ENCODE data around the gene FOXO6. TPM values are rescaled to one million over a fixed set of nuclear protein-coding genes. Genes with fewer than 3 reads are reported as not detected.
A peak's percentile ranks its signal among the peaks of the same experiment; 100 is the strongest.

FOXO6 gene
- total RNA-seq, 1 donor from 2014 or later: 2.6 TPM

DNA sequence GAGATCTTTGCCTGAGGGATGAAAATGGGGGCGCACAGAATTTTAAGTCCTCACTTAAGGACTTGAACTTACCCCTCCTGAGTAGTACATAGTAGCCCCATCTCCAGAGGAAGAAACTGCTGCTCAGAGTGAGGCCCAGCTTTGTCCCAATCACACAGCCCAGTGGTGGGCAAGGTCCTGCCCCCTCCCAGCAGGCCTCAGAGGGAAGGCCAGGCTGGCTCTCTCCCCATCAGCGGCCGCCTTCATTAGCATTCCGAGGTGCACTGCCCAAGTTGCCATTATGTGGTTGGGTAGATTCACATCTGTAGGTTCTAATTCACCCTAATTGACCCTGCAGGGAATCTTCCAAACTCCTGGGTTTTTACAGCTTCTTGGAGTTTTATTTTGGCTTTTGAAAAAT is 59.1 kb downstream of the FOXO6 start:
- H3K36me3 ChIP-seq (ENCODE audit: control insufficient read depth in 3 of 3, insufficient read depth in 3 of 3, low read length in 3 of 3): no peaks in the 10 kb centered on the region
- H3K4me1 ChIP-seq (ENCODE audit: control insufficient read depth in 3 of 3, insufficient read depth in 3 of 3, low read length in 3 of 3): peaks cover 52 to 81% (median 66%) of the 10 kb centered on the region in 3 donors
- no peaks in the 10 kb centered on the region for H3K27me3 ChIP-seq (ENCODE audit: control insufficient read depth in 3 of 3, insufficient read depth in 3 of 3, low read length in 3 of 3)
- H3K9ac ChIP-seq (ENCODE audit: low read depth in 1 of 3, low read length in 3 of 3): no peak overlapping the region
- no peaks in the 10 kb centered on the region for H3K9me3 ChIP-seq (ENCODE audit: control insufficient read depth in 3 of 3, low read length in 3 of 3)
- peak overlapping the region; percentile 99 for H3K27ac ChIP-seq (ENCODE audit: low read depth, low read length)
- H3K4me3 ChIP-seq (ENCODE audit: low read length in 3 of 3): no peak overlapping the region

DNA sequence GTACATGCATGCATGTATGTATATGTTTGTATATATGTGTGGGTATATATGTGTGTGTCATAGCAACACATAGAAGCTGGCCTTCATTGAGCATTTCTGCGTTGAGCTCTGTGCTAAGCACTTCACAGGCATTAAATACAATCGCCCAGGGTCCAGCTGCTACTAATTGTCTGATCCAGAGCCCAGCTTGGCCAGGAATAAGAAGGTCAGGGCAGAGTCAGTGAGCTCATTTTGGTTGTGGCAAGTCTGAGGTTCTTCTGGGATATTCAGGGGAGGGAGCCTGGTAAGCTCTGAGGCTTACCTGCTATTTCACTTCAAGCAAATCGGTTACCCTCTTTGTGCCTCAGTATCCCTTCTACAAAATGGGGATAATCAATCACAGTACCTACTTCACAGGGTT is 59.6 kb downstream of the FOXO6 start:
- H3K4me1 ChIP-seq (ENCODE audit: control insufficient read depth in 3 of 3, insufficient read depth in 3 of 3, low read length in 3 of 3): peaks cover 52 to 79% (median 62%) of the 10 kb centered on the region in 3 donors
- H3K36me3 ChIP-seq (ENCODE audit: control insufficient read depth in 3 of 3, insufficient read depth in 3 of 3, low read length in 3 of 3): no peaks in the 10 kb centered on the region
- H3K9ac ChIP-seq (ENCODE audit: low read depth in 1 of 3, low read length in 3 of 3): peak overlapping the region; percentile 52 to 76 (median 53)
- peak overlapping the region in 1 of 3 donors; percentile 29 for H3K4me3 ChIP-seq (ENCODE audit: low read length in 3 of 3)
- peak overlapping the region; percentile 99 for H3K27ac ChIP-seq (ENCODE audit: low read depth, low read length)
- H3K27me3 ChIP-seq (ENCODE audit: control insufficient read depth in 3 of 3, insufficient read depth in 3 of 3, low read length in 3 of 3): no peaks in the 10 kb centered on the region
- no peaks in the 10 kb centered on the region for H3K9me3 ChIP-seq (ENCODE audit: control insufficient read depth in 3 of 3, low read length in 3 of 3)

DNA sequence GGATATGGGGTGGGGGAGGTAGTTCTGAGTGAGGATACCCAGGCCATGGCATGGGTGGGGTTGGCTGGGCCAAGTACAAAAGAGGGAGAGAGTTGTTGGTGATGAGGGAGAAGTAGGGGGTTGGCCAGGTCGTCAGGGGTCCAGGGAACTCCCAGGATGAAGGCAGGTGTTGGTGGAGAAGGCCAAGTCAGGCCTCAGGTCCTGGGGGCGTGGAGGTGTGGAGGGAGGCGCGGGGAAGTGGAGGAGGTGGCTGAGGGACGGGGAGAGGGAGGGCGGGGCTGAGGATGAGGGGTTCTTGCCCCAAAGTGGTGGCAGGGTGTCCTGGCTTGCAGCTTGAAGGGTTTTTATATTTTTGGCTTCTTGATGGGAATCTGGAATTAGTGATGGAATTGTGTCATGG is 61.1 kb downstream of the FOXO6 start:
- Histone ChIP-seq H3K27me3 (ENCODE audit: control insufficient read depth in 3 of 3, insufficient read depth in 3 of 3, low read length in 3 of 3) (no peaks in the 10 kb centered on the region), H3K4me3 (ENCODE audit: low read length in 3 of 3) (no peak overlapping the region), H3K36me3 (ENCODE audit: control insufficient read depth in 3 of 3, insufficient read depth in 3 of 3, low read length in 3 of 3) (no peaks in the 10 kb centered on the region), H3K4me1 (ENCODE audit: control insufficient read depth in 3 of 3, insufficient read depth in 3 of 3, low read length in 3 of 3) (peaks cover 49 to 72% (median 58%) of the 10 kb centered on the region in 3 donors), H3K9ac (ENCODE audit: low read depth in 1 of 3, low read length in 3 of 3) (no peak overlapping the region), H3K27ac (ENCODE audit: low read depth, low read length) (peak overlapping the region; percentile 99), H3K9me3 (ENCODE audit: control insufficient read depth in 3 of 3, low read length in 3 of 3) (no peaks in the 10 kb centered on the region)

DNA sequence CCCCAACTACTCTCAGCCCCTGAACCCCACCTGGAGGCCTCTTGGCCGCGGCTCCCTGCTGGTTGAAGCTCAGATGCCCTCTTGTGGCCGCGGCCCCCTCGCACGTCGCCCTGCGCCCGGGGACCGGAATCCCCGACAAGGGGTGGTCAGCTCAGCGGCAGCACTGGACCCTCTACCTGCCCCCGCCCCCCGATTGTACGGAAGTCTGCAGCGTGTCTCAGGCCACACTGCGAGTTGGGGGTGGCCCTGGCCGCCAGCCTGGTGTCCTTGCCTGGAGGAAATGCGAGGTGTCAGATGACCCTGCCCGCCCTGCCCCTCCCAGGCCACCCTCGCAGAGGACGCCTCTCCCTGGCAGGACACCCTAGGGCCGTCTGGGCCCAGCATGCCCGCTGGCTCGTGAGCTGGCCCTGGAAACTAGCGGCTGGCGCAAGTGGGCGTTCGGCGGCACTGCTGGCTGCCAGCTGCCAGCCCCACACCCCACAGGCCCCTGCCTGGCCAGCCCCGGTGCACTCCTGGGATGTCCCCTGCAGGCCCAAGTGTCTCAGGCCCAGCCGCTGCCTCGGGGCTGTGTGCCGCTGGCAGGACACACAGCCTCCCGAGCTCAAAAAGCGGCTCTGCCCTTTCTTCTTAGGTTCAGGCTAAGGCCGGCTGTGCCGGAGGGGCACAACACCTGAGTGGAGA is 62.4 kb downstream of the FOXO6 start:
- Histone ChIP-seq H3K27me3 (ENCODE audit: control insufficient read depth in 3 of 3, insufficient read depth in 3 of 3, low read length in 3 of 3) (no peaks in the 10 kb centered on the region), H3K36me3 (ENCODE audit: control insufficient read depth in 3 of 3, insufficient read depth in 3 of 3, low read length in 3 of 3) (no peaks in the 10 kb centered on the region), H3K9ac (ENCODE audit: low read depth in 1 of 3, low read length in 3 of 3) (peak overlapping the region; percentile 77 to 96 (median 93)), H3K4me1 (ENCODE audit: control insufficient read depth in 3 of 3, insufficient read depth in 3 of 3, low read length in 3 of 3) (peaks cover 35 to 59% (median 46%) of the 10 kb centered on the region in 3 donors), H3K9me3 (ENCODE audit: control insufficient read depth in 3 of 3, low read length in 3 of 3) (no peaks in the 10 kb centered on the region), H3K4me3 (ENCODE audit: low read length in 3 of 3) (peak overlapping the region; percentile 67 to 89 (median 83)), H3K27ac (ENCODE audit: low read depth, low read length) (peak overlapping the region; percentile 80)

DNA sequence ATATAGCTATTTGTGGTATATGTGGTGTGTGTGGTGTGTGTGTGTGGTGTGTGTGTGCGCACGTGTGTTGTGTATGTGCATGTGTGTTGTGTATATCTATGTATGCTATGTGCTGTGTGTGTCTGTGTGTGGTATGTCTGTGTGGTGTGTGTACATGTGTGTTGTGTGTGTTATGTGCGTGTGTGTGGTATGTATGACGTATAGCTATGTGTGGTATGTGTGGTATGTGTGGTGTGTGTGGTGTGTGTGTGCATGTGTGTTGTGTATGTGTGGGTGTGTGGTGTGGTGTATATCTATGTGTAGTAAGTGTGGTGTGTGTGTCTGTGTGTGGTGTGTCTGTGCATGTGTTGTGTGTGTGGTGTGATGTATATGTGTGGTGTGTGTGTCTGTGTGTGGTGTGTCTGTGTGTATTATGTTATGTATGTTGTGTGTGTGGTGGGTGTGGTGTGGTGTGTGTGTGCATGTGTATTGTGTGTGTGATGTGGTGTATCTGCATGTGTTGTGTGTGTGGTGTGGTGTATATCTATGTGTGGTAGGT is 63.4 kb downstream of the FOXO6 start:
- Histone ChIP-seq H3K27ac (ENCODE audit: low read depth, low read length) (peak overlapping the region; percentile 80), H3K27me3 (ENCODE audit: control insufficient read depth in 3 of 3, insufficient read depth in 3 of 3, low read length in 3 of 3) (no peaks in the 10 kb centered on the region), H3K9ac (ENCODE audit: low read depth in 1 of 3, low read length in 3 of 3) (peak overlapping the region; percentile 77 to 96 (median 93)), H3K4me1 (ENCODE audit: control insufficient read depth in 3 of 3, insufficient read depth in 3 of 3, low read length in 3 of 3) (peaks cover 25 to 57% (median 39%) of the 10 kb centered on the region in 3 donors), H3K4me3 (ENCODE audit: low read length in 3 of 3) (peak overlapping the region; percentile 67 to 89 (median 83)), H3K9me3 (ENCODE audit: control insufficient read depth in 3 of 3, low read length in 3 of 3) (no peaks in the 10 kb centered on the region), H3K36me3 (ENCODE audit: control insufficient read depth in 3 of 3, insufficient read depth in 3 of 3, low read length in 3 of 3) (no peaks in the 10 kb centered on the region)

DNA sequence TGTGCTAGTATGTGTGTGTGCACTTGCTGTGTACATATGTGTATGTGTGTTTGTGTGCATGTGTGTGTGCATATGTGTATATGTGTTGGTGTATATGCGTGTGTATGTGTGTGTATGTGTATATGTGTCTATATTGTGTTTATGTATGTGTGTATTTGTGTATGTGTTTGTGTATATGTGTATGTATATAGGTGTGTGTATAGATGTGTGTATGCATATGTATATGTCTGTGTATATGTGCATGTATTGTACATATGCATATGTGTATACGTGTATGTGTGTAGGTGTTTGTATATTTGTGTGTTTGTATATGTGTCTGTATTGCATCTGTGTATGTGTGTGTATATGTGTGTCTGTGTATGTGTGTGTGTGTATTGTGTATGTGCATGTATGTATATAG is 64.1 kb downstream of the FOXO6 start:
- Histone ChIP-seq H3K27ac (ENCODE audit: low read depth, low read length) (no peak overlapping the region), H3K4me3 (ENCODE audit: low read length in 3 of 3) (no peak overlapping the region), H3K9me3 (ENCODE audit: control insufficient read depth in 3 of 3, low read length in 3 of 3) (no peaks in the 10 kb centered on the region), H3K36me3 (ENCODE audit: control insufficient read depth in 3 of 3, insufficient read depth in 3 of 3, low read length in 3 of 3) (no peaks in the 10 kb centered on the region), H3K27me3 (ENCODE audit: control insufficient read depth in 3 of 3, insufficient read depth in 3 of 3, low read length in 3 of 3) (no peaks in the 10 kb centered on the region), H3K9ac (ENCODE audit: low read depth in 1 of 3, low read length in 3 of 3) (no peak overlapping the region), H3K4me1 (ENCODE audit: control insufficient read depth in 3 of 3, insufficient read depth in 3 of 3, low read length in 3 of 3) (peaks cover 18 to 50% (median 32%) of the 10 kb centered on the region in 3 donors)

DNA sequence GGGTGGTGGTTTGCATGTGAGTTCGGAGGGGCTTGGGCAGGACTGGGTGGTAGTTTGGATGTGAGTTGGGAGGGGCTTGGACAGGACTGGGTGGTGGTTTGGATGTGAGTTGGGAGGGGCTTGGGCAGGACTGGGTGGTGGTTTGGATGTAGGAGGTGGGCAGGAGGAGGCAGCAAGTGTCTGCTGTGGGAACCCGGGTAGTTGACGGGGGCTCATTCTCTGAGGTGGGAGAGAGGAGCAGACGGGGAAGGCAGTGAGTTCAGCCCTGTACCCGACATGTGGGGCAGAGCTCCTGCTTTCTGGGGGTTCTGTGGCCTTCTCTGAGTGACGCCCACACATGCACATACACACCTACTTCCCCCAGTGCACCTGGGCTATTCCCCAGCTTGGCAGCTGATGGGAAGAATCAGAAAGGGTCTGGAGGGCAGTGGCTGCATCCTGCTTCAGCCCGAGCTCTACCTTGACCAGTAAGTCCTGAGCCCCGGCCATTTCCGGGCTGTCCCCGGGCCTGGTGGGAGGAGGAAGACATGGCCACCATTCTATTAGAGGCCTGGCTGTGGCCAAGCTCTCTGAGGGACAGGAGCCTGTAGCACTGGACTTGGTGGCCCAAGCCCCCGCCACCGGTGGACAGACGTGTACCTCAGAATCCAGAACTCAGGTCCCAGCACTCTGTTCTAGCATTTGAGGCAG is 65.1 kb downstream of the FOXO6 start:
- Histone ChIP-seq H3K27ac (ENCODE audit: low read depth, low read length) (no peak overlapping the region), H3K27me3 (ENCODE audit: control insufficient read depth in 3 of 3, insufficient read depth in 3 of 3, low read length in 3 of 3) (no peaks in the 10 kb centered on the region), H3K4me3 (ENCODE audit: low read length in 3 of 3) (no peak overlapping the region), H3K4me1 (ENCODE audit: control insufficient read depth in 3 of 3, insufficient read depth in 3 of 3, low read length in 3 of 3) (peaks cover 9 to 48% (median 26%) of the 10 kb centered on the region in 3 donors), H3K9ac (ENCODE audit: low read depth in 1 of 3, low read length in 3 of 3) (no peak overlapping the region), H3K36me3 (ENCODE audit: control insufficient read depth in 3 of 3, insufficient read depth in 3 of 3, low read length in 3 of 3) (no peaks in the 10 kb centered on the region), H3K9me3 (ENCODE audit: control insufficient read depth in 3 of 3, low read length in 3 of 3) (no peaks in the 10 kb centered on the region)

DNA sequence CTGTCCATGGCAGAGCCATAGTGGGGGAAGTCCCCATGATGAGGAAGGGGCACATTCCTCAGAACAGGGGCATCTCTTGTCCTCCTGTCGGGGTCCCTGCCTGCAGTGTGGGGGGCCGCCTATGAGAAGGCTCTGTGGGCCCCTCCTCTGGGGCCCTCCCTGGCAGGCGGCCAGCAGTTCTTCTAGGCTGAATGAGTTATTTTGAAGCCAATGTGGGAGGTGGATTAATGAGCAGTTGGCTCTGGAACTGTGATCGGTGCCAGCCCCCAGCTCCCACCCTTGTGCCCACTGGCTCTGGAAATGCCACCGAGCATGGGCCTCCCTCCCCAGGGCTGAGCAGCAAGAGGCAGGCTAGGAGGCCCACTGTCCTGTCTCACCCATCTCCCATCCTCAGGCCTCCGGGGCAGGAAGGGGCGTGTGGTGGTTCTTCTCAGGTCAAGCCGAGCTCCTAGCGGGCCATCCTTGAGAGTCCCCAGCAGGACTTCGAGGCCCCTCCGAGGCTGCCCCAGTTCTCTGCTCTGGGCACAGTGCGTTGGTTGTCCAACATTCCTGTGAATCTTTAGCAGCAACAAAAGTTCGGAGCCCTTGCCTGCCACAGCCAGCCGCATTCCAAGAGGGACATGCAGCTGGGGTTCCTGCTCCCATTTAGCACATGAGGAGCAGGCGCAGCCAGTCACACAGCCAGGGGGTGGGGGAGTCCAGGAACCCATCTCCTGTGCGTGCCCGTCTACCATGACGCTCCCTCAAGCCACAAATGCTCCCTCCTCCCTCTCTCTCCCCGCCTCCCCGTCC is 66.1 kb downstream of the FOXO6 start:
- H3K4me1 ChIP-seq (ENCODE audit: control insufficient read depth in 3 of 3, insufficient read depth in 3 of 3, low read length in 3 of 3): peaks cover 17 to 53% (median 26%) of the 10 kb centered on the region in 3 donors
- H3K27me3 ChIP-seq (ENCODE audit: control insufficient read depth in 3 of 3, insufficient read depth in 3 of 3, low read length in 3 of 3): no peaks in the 10 kb centered on the region
- no peaks in the 10 kb centered on the region for H3K9me3 ChIP-seq (ENCODE audit: control insufficient read depth in 3 of 3, low read length in 3 of 3)
- H3K27ac ChIP-seq (ENCODE audit: low read depth, low read length): no peak overlapping the region
- no peaks in the 10 kb centered on the region for H3K36me3 ChIP-seq (ENCODE audit: control insufficient read depth in 3 of 3, insufficient read depth in 3 of 3, low read length in 3 of 3)
- H3K4me3 ChIP-seq (ENCODE audit: low read length in 3 of 3): no peak overlapping the region
- no peak overlapping the region for H3K9ac ChIP-seq (ENCODE audit: low read depth in 1 of 3, low read length in 3 of 3)

DNA sequence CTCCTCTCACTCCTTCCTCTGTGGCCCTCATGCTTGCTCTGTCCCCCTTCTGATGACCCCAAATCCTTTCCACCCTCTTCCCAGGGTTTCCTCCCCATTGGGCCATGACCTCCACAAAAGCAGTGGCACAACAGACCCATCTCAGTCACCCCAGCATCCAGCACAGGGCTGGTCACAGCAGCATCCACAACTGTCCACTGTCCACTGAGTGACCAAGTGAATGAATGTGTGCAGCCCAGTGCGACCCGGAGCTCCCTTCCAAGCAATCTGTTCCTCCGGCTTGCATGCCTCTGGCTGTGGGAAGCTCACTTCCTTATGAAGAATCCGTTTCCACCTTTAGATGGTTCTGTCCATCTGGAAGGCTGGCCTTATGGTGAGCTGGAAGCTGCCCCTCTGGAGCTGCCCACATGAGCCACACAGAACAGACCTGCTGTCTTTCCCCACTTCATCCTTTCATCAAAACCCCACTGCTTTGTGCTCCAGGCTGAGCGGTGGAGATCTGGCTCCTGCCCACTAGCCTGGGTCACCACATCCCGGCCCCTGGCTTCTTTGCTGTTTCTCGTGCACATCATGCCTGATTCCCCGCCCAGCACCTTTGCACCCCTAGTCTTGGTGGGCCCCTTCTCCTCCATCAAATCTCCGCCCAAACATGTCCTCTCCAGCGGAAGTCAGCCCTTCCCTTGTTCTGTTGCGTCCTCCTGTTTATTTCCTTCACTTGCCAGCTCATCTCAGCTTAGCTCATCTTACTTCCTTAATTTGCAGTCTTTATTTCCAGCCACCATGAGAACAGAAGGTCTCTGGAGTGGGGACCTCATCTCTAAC is 66.9 kb downstream of the FOXO6 start:
- Histone ChIP-seq H3K27me3 (ENCODE audit: control insufficient read depth in 3 of 3, insufficient read depth in 3 of 3, low read length in 3 of 3) (no peaks in the 10 kb centered on the region), H3K27ac (ENCODE audit: low read depth, low read length) (no peak overlapping the region), H3K36me3 (ENCODE audit: control insufficient read depth in 3 of 3, insufficient read depth in 3 of 3, low read length in 3 of 3) (no peaks in the 10 kb centered on the region), H3K4me3 (ENCODE audit: low read length in 3 of 3) (no peak overlapping the region), H3K9ac (ENCODE audit: low read depth in 1 of 3, low read length in 3 of 3) (no peak overlapping the region), H3K4me1 (ENCODE audit: control insufficient read depth in 3 of 3, insufficient read depth in 3 of 3, low read length in 3 of 3) (peaks cover 24 to 54% (median 34%) of the 10 kb centered on the region in 3 donors), H3K9me3 (ENCODE audit: control insufficient read depth in 3 of 3, low read length in 3 of 3) (no peaks in the 10 kb centered on the region)

All from skeletal muscle tissue (tissue), 4 donors.